HEK293 (cell line): ENCODE data around the gene BCS1L.

ENCODE experiments used
- ATF2 ChIP-seq: fragments of 450-650 bp; formaldehyde crosslinking; IDR thresholded peaks from 2 replicates; pipeline ENCODE4 v1.5.1; 2016; ENCODE audit warnings: missing biosample characterization, missing genetic modification characterization, low read depth
- CTCF ChIP-seq: fragments of 450-650 bp; formaldehyde crosslinking; IDR thresholded peaks from 2 replicates; pipeline ENCODE4 v1.5.1; 2016; ENCODE audit warnings: missing biosample characterization, missing genetic modification characterization
- PATZ1 ChIP-seq: fragments of 450-650 bp; formaldehyde crosslinking; IDR thresholded peaks from 2 replicates; pipeline ENCODE4 v1.5.1; 2016; ENCODE audit warnings: missing biosample characterization, missing genetic modification characterization
- PRDM1 ChIP-seq: fragments of 450-650 bp; formaldehyde crosslinking; IDR thresholded peaks from 2 replicates; pipeline ENCODE4; 2016; ENCODE audit warnings: missing biosample characterization, missing genetic modification characterization
- REST ChIP-seq: fragments of 450-650 bp; formaldehyde crosslinking; IDR thresholded peaks from 2 replicates; pipeline ENCODE4 v1.5.1; 2016; ENCODE audit warnings: missing biosample characterization, missing genetic modification characterization
- SP2 ChIP-seq: fragments of 450-650 bp; formaldehyde crosslinking; IDR thresholded peaks from 2 replicates; pipeline ENCODE4 v1.5.1; 2016; ENCODE audit warnings: missing biosample characterization, missing genetic modification characterization
- YY2 ChIP-seq: fragments of 450-650 bp; formaldehyde crosslinking; IDR thresholded peaks from 2 replicates; pipeline ENCODE4 v1.5.1; 2016; ENCODE audit warnings: missing biosample characterization, missing genetic modification characterization
- ZNF311 ChIP-seq: fragments of 450-650 bp; formaldehyde crosslinking; IDR thresholded peaks from 2 replicates; pipeline ENCODE4 v1.5.1; 2017; ENCODE audit warnings: missing biosample characterization, missing genetic modification characterization, borderline replicate concordance
- ZNF501 ChIP-seq: fragments of 450-650 bp; formaldehyde crosslinking; IDR thresholded peaks from 2 replicates; pipeline ENCODE4 v1.5.1; 2016; ENCODE audit warnings: missing biosample characterization, missing genetic modification characterization

- TF ChIP-seq CTCF (tag by site-specific recombination), result no peak
- TF ChIP-seq ATF2 (tag by site-specific recombination), result no peak
- TF ChIP-seq YY2 (tag by site-specific recombination), result no peak
- no peak for TF ChIP-seq ZNF311 (tag by site-specific recombination)
- no peak for TF ChIP-seq REST
- TF ChIP-seq PRDM1, result 0 out of 2 replicates have a peak, but pooled peaks have one; percentile 21
- TF ChIP-seq PATZ1, result no peak
- no peak for TF ChIP-seq ZNF501 (tag by site-specific recombination)
- TF ChIP-seq SP2, result no peak
Measured at GRCh38 chr2:218659988-218660358, 490 bp downstream of the BCS1L start.
